Measurements from ENCODE around the gene CNTNAP2. TPM values are rescaled to one million over a fixed set of nuclear protein-coding genes. Genes with fewer than 3 reads are reported as not detected.

Gene CNTNAP2
- total and polyA plus RNA-seq, 7 donors = 0.60 to 2.4 (median 1.7) TPM

DNA sequence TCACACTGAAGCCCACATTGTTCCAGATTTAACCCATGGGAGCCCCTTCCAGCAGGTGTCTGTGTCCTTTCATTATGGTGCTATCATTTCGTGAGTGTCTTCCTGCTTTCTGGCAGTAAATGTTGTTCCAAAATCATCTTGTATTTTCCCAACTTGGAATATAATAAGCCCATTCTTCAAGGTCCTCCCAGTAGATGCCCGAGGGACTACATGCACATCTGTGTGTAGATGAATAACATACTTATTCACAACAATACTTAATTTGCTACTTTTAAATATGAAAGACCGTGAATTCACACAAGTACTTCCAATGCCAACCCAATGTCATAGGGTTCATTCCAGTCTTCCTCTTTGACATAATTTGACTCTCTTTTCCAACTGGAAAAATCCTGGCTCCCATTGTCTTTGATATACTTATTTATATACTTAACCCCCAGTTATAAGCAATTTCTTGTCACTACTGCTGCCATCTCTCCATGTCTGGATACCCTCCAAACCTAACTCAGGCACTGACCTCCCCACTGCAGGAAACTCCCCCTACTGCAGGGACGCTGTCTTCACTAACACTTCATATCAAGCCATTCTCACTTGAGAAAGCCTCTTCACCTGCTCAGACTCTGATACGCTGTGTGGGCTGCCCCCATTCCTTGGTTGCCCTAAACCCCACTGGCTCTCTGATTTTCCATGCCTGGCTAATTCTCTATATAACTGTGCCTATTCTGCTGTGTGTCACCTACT lies 1119.2 kb downstream of the CNTNAP2 start:
- Histone ChIP-seq H3K4me1 (no peaks in the 10 kb centered on the region), H3K36me3 (no peaks in the 10 kb centered on the region), H3K9me3 (no peaks in the 10 kb centered on the region), H3K27me3 (no peaks in the 10 kb centered on the region), H3K27ac (no peak overlapping the region), H3K4me3 (no peak overlapping the region)
- WGBS, 2 donors = 79 to 89% methylated on average over 5 of the region's 5 CpGs
- TF ChIP-seq POLR2AphosphoS5 (IDR thresholded peaks at IDR 0.05) (no peak), EP300 (IDR thresholded peaks at IDR 0.05) (no peak), POLR2A (IDR thresholded peaks at IDR 0.05) (no peak)
- TF ChIP-seq, protein P1, sequence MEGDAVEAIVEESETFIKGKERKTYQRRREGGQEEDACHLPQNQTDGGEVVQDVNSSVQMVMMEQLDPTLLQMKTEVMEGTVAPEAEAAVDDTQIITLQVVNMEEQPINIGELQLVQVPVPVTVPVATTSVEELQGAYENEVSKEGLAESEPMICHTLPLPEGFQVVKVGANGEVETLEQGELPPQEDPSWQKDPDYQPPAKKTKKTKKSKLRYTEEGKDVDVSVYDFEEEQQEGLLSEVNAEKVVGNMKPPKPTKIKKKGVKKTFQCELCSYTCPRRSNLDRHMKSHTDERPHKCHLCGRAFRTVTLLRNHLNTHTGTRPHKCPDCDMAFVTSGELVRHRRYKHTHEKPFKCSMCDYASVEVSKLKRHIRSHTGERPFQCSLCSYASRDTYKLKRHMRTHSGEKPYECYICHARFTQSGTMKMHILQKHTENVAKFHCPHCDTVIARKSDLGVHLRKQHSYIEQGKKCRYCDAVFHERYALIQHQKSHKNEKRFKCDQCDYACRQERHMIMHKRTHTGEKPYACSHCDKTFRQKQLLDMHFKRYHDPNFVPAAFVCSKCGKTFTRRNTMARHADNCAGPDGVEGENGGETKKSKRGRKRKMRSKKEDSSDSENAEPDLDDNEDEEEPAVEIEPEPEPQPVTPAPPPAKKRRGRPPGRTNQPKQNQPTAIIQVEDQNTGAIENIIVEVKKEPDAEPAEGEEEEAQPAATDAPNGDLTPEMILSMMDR (IDR thresholded peaks at IDR 0.05) = no peak
- DNase-seq = no peak
- intact Hi-C loops (cut with DNase I) = no loop called here

DNA sequence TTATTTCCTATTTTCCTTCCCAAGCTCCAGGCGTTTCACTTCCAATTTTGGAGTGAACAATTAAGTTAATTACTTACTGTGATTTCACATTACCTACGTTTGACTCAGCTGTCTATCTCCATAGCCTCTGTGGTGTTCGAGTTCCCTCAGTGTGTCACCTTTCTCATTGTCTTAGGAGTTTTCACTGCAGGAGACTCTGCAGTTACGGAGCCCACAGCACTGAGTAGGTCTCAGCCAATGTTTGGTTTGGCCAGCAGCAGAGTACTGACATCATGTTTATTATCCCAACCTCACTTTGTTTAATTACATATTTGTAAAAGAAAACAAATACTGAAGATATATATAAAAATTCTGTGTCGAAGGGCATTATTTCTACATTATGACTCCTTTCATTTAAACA lies 1123.9 kb downstream of the CNTNAP2 start:
- H3K4me3 ChIP-seq = no peak overlapping the region
- no peak for DNase-seq
- no peak for TF ChIP-seq POLR2A (IDR thresholded peaks at IDR 0.05)
- TF ChIP-seq EP300 (IDR thresholded peaks at IDR 0.05) = no peak
- TF ChIP-seq, protein P1 (IDR thresholded peaks at IDR 0.05) = no peak
- TF ChIP-seq POLR2AphosphoS5 (IDR thresholded peaks at IDR 0.05) = no peak
- no peaks in the 10 kb centered on the region for H3K4me1 ChIP-seq
- no peaks in the 10 kb centered on the region for H3K9me3 ChIP-seq
- no peaks in the 10 kb centered on the region for H3K36me3 ChIP-seq
- no peaks in the 10 kb centered on the region for H3K27me3 ChIP-seq
- no peak overlapping the region for H3K27ac ChIP-seq
- intact Hi-C loops (cut with DNase I) = loop anchor here (5.0 kb wide), 1 partner anchor 842 kb away; no protein-coding TSS in a partner anchor
- 30 to 65% methylated on average over 5 of the region's 5 CpGs for WGBS, 2 donors

- H3K9me3 ChIP-seq = no peaks in the 10 kb centered on the region
- H3K4me3 ChIP-seq = no peak overlapping the region
- H3K27me3 ChIP-seq = no peaks in the 10 kb centered on the region
- no peak for DNase-seq
- no peaks in the 10 kb centered on the region for H3K36me3 ChIP-seq
- no peak overlapping the region for H3K27ac ChIP-seq
- no peak for TF ChIP-seq POLR2A (IDR thresholded peaks at IDR 0.05)
- TF ChIP-seq EP300 (IDR thresholded peaks at IDR 0.05) = no peak
- TF ChIP-seq POLR2AphosphoS5 (IDR thresholded peaks at IDR 0.05) = no peak
- TF ChIP-seq, protein P1 (IDR thresholded peaks at IDR 0.05) = peak in 2 of 4 experiments; percentile 25 to 55
- intact Hi-C loops (cut with DNase I) = no loop called here
- no peaks in the 10 kb centered on the region for H3K4me1 ChIP-seq
- WGBS, 2 donors = 18 to 44% methylated on average over 8 of the region's 8 CpGs
Measured at GRCh38 chr7:147245274-147245673, 1128.7 kb downstream of the CNTNAP2 start.

DNA sequence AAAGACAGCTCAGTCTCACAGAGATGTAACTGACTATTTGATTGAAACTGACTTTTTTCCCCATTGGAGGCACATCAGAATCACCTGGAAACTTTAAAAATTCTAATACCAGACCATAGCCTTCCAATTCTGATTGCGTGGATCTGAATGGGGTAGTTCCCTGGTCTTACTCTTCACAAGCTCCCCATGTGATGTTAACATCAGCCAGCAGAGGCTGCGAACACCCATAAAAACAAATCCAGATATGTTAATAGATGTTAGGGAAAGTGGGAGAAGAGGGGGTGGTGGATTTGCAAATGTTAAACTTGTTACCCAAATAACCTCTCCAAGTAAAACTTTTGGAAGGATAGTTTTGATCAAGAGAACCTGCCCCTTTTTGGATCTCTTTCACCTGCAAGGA lies 1133.4 kb downstream of the CNTNAP2 start:
- intact Hi-C loops (cut with DNase I) = no loop called here
- no peak overlapping the region for H3K27ac ChIP-seq

More for the DNA sequence above, 1133.4 kb downstream of the CNTNAP2 start:
- H3K9me3 ChIP-seq = no peaks in the 10 kb centered on the region
- H3K27me3 ChIP-seq = no peaks in the 10 kb centered on the region
- TF ChIP-seq POLR2AphosphoS5 (IDR thresholded peaks at IDR 0.05) (no peak), POLR2A (IDR thresholded peaks at IDR 0.05) (no peak), EP300 (IDR thresholded peaks at IDR 0.05) (no peak)
- TF ChIP-seq, protein P1 (IDR thresholded peaks at IDR 0.05) = no peak
- no peaks in the 10 kb centered on the region for H3K36me3 ChIP-seq
- no peak for DNase-seq
- no peaks in the 10 kb centered on the region for H3K4me1 ChIP-seq
- no peak overlapping the region for H3K4me3 ChIP-seq
- 69 to 81% methylated on average over 2 of the region's 2 CpGs for WGBS, 2 donors
